HEK293 (cell line): ENCODE measurements around the gene CD5L.

ENCODE experiments used
- CTCF ChIA-PET: fragments of 350-600 bp; formaldehyde crosslinking; extraction: SDS; loops from one replicate; lab custom pipeline; 2021; ENCODE audit warnings: antibody characterized with exemption; lab: Yijun Ruan, JAX
- POLR2A ChIA-PET: fragments of 300-600 bp; formaldehyde crosslinking; extraction: SDS; loops from one replicate; lab custom pipeline; 2020; ENCODE audit warnings: antibody characterized with exemption, inconsistent platforms; lab: Yijun Ruan, JAX
- H3K27ac ChIP-seq: fragments of 200-500 bp; sonication (Bioruptor generic); 2 replicates; pipeline ENCODE4 v1.5.1; 2014; ENCODE audit warnings: low read depth, low read length, control low read depth, inconsistent platforms; ENCODE audit errors: extremely low read depth
- H3K36me3 ChIP-seq, 2 experiments: fragments of 200-500 bp in 1 of 2; sonication (Bioruptor generic) in 1 of 2; 1 replicate in 1 of 2; 2 replicates in 1 of 2; pipeline ENCODE4 v1.5.1; 2014 to 2017; ENCODE audit warnings: inconsistent platforms in 2 of 2, low read length in 2 of 2; ENCODE audit not compliant: control insufficient read depth in 2 of 2, insufficient read depth in 1 of 2
- H3K4me1 ChIP-seq: fragments of 200-500 bp; sonication (Bioruptor generic); 2 replicates; pipeline ENCODE4 v1.5.1; 2014; ENCODE audit warnings: mild to moderate bottlenecking, low read length, inconsistent platforms; ENCODE audit not compliant: control insufficient read depth, insufficient read depth
- H3K4me3 ChIP-seq: 2 replicates; pipeline ENCODE4 v1.5.1; 2011; ENCODE audit warnings: low read depth, mild to moderate bottlenecking, control low read depth, low read length, moderate library complexity
- H3K9me3 ChIP-seq: fragments of 200-500 bp; sonication (Bioruptor generic); 2 replicates; pipeline ENCODE4 v1.5.1; 2014; ENCODE audit warnings: low read depth, low read length, inconsistent platforms; ENCODE audit not compliant: control insufficient read depth, insufficient read depth
- BCL11B ChIP-seq: fragments of 450-650 bp; formaldehyde crosslinking; IDR thresholded peaks from 2 replicates; pipeline ENCODE4 v1.5.1; 2016; ENCODE audit warnings: low read depth, missing biosample characterization, missing genetic modification characterization
- EGR2 ChIP-seq: fragments of 450-650 bp; formaldehyde crosslinking; IDR thresholded peaks from 2 replicates; pipeline ENCODE4 v1.5.1; 2016; ENCODE audit warnings: low read depth, missing biosample characterization, missing genetic modification characterization
- GLIS2 ChIP-seq: fragments of 450-650 bp; formaldehyde crosslinking; IDR thresholded peaks from 2 replicates; pipeline ENCODE4 v1.5.1; 2016; ENCODE audit warnings: missing biosample characterization, missing genetic modification characterization
- HOXA7 ChIP-seq: sonication (generic); formaldehyde crosslinking; IDR thresholded peaks from 2 replicates; pipeline ENCODE4 v1.8.1; 2022; ENCODE audit warnings: missing genetic modification reagents, borderline replicate concordance
- HOXD13 ChIP-seq: sonication (generic); formaldehyde crosslinking; IDR thresholded peaks from 2 replicates; pipeline ENCODE4 v1.8.0; 2022; ENCODE audit warnings: missing genetic modification reagents, borderline replicate concordance
- IKZF3 ChIP-seq: fragments of 450-650 bp; IDR thresholded peaks from 2 replicates; pipeline ENCODE4 v1.5.0; 2018; ENCODE audit warnings: missing biosample characterization, mild to moderate bottlenecking, missing genetic modification characterization, moderate library complexity
- KLF9 ChIP-seq: fragments of 450-650 bp; formaldehyde crosslinking; IDR thresholded peaks from 2 replicates; pipeline ENCODE4 v1.5.1; 2016; ENCODE audit warnings: missing biosample characterization, missing genetic modification characterization, low read depth
- OVOL3 ChIP-seq: fragments of 450-650 bp; formaldehyde crosslinking; IDR thresholded peaks from 2 replicates; pipeline ENCODE4 v1.5.1; 2016; ENCODE audit warnings: missing biosample characterization, missing genetic modification characterization
- SETDB1 ChIP-seq: IDR thresholded peaks from one replicate; pipeline ENCODE4 v1.6.1; 2017; ENCODE audit warnings: mild to moderate bottlenecking, low read length, moderate library complexity, mixed read lengths; ENCODE audit not compliant: insufficient read length
- SP7 ChIP-seq: fragments of 450-650 bp; formaldehyde crosslinking; IDR thresholded peaks from 2 replicates; pipeline ENCODE4 v1.5.1; 2016; ENCODE audit warnings: missing biosample characterization, missing genetic modification characterization
- ZEB2 ChIP-seq: fragments of 450-650 bp; formaldehyde crosslinking; IDR thresholded peaks from 2 replicates; pipeline ENCODE4 v1.5.1; 2016; ENCODE audit warnings: missing biosample characterization, missing genetic modification characterization
- ZFP37 ChIP-seq: fragments of 450-650 bp; formaldehyde crosslinking; IDR thresholded peaks from 2 replicates; pipeline ENCODE4 v1.5.1; 2016; ENCODE audit warnings: missing biosample characterization, missing genetic modification characterization
- ZNF133 ChIP-seq: fragments of 450-650 bp; formaldehyde crosslinking; IDR thresholded peaks from 2 replicates; pipeline ENCODE4 v1.5.1; 2016; ENCODE audit warnings: missing biosample characterization, missing genetic modification characterization
- ZNF214 ChIP-seq: fragments of 450-650 bp; formaldehyde crosslinking; IDR thresholded peaks from 2 replicates; pipeline ENCODE4 v1.5.1; 2017; ENCODE audit warnings: missing biosample characterization, mild to moderate bottlenecking, missing genetic modification characterization, borderline replicate concordance
- ZNF248 ChIP-seq: fragments of 450-650 bp; formaldehyde crosslinking; IDR thresholded peaks from 2 replicates; pipeline ENCODE4 v1.5.1; 2017; ENCODE audit warnings: missing biosample characterization, missing genetic modification characterization
- ZNF324 ChIP-seq: fragments of 450-650 bp; formaldehyde crosslinking; IDR thresholded peaks from 2 replicates; pipeline ENCODE4 v1.5.1; 2016; ENCODE audit warnings: missing biosample characterization, missing genetic modification characterization
- ZNF433 ChIP-seq: fragments of 450-650 bp; formaldehyde crosslinking; IDR thresholded peaks from 2 replicates; pipeline ENCODE4 v1.5.1; 2016; ENCODE audit warnings: missing biosample characterization, missing genetic modification characterization, low read depth
- ZNF473 ChIP-seq: fragments of 450-650 bp; formaldehyde crosslinking; IDR thresholded peaks from 2 replicates; pipeline ENCODE4 v1.5.1; 2017; ENCODE audit warnings: missing biosample characterization, missing genetic modification characterization
- ZNF600 ChIP-seq: fragments of 450-650 bp; formaldehyde crosslinking; IDR thresholded peaks from 2 replicates; pipeline ENCODE4 v1.5.1; 2016; ENCODE audit warnings: missing biosample characterization, missing genetic modification characterization
- ZNF747 ChIP-seq: fragments of 450-650 bp; formaldehyde crosslinking; IDR thresholded peaks from 2 replicates; pipeline ENCODE4 v1.5.1; 2016; ENCODE audit warnings: missing biosample characterization, missing genetic modification characterization
- ZNF776 ChIP-seq: fragments of 450-650 bp; formaldehyde crosslinking; IDR thresholded peaks from 2 replicates; pipeline ENCODE4 v1.5.0; 2017; ENCODE audit warnings: missing biosample characterization, missing genetic modification characterization, borderline replicate concordance
- ZNF843 ChIP-seq: fragments of 450-650 bp; formaldehyde crosslinking; IDR thresholded peaks from 2 replicates; pipeline ENCODE4 v1.5.1; 2016; ENCODE audit warnings: missing biosample characterization, missing genetic modification characterization
- ZSCAN23 ChIP-seq: fragments of 450-650 bp; formaldehyde crosslinking; IDR thresholded peaks from 2 replicates; pipeline ENCODE4 v1.5.1; 2016; ENCODE audit warnings: missing biosample characterization, missing genetic modification characterization
- TF ChIP-seq, protein P1 (sequence below): fragments of 450-650 bp; formaldehyde crosslinking; IDR thresholded peaks from 2 replicates; pipeline ENCODE4 v1.5.1; 2017; ENCODE audit warnings: missing biosample characterization, missing genetic modification characterization
- TF ChIP-seq, protein P2 (sequence below): fragments of 450-650 bp; formaldehyde crosslinking; IDR thresholded peaks from 2 replicates; pipeline ENCODE4 v1.5.1; 2016; ENCODE audit warnings: missing biosample characterization, missing genetic modification characterization
- TF ChIP-seq, protein P3 (sequence below): fragments of 450-650 bp; formaldehyde crosslinking; IDR thresholded peaks from 2 replicates; pipeline ENCODE4 v1.5.1; 2016; ENCODE audit warnings: missing biosample characterization, missing genetic modification characterization
- TF ChIP-seq, protein P4 (sequence below): fragments of 450-650 bp; formaldehyde crosslinking; IDR thresholded peaks from 2 replicates; pipeline ENCODE4; 2016; ENCODE audit warnings: missing biosample characterization, missing genetic modification characterization

The CD5L gene

DNA sequence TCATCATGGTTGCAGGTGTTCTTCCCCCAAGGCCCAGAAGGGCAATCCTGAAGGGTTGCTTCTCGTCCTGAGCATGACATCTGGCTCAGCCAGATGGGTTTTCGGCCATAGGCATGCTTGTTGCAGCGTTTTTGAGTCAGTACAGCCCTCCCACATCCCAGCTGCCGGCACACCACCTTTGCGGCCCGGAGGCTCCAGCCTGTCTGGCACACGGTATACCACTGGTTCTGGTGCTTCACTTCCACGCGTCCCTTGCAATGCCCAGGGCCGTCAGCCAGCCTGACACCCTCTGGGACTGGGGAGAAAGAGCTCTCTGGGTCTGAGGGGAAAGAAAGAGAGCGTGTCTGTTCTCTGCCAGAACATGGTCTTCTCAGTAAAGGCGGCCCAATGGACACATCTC lies 7.2 kb downstream of the CD5L start (continued):
- TF ChIP-seq, protein P1, sequence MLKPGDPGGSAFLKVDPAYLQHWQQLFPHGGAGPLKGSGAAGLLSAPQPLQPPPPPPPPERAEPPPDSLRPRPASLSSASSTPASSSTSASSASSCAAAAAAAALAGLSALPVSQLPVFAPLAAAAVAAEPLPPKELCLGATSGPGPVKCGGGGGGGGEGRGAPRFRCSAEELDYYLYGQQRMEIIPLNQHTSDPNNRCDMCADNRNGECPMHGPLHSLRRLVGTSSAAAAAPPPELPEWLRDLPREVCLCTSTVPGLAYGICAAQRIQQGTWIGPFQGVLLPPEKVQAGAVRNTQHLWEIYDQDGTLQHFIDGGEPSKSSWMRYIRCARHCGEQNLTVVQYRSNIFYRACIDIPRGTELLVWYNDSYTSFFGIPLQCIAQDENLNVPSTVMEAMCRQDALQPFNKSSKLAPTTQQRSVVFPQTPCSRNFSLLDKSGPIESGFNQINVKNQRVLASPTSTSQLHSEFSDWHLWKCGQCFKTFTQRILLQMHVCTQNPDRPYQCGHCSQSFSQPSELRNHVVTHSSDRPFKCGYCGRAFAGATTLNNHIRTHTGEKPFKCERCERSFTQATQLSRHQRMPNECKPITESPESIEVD (tag by site-specific recombination), result no peak

DNA sequence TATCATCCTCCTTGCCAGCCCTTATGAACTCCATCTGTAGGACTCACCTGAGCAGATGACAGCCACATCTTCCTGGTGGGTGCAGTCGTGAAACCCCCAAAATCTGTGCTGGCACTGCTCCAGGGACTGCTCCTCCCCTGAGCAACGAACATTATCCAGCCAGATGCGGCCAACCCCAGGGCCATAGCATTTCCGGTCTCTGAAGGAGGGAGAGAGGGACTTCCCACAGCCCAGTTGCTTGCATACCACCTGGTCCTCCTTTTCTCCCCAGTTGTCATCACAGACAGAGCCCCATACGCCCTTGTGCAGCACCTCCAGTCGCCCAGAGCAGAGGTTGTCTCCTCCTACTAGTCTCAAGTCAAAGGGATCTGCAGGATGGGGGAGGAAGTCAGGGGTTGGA lies 8.5 kb downstream of the CD5L start:
- CTCF ChIA-PET, result no interaction called here
- POLR2A ChIA-PET, result no interaction called here
- Histone ChIP-seq H3K4me1 (no peaks in the 10 kb centered on the region), H3K4me3 (no peak overlapping the region), H3K36me3 (no peaks in the 10 kb centered on the region), H3K27ac (no peak overlapping the region), H3K9me3 (no peaks in the 10 kb centered on the region)
- TF ChIP-seq ZNF324 (tag by site-specific recombination) (no peak), ZEB2 (tag by site-specific recombination) (no peak), SP7 (tag by site-specific recombination) (no peak), ZNF776 (tag by site-specific recombination) (no peak), ZNF747 (no peak), HOXD13 (no peak), ZNF433 (tag by site-specific recombination) (no peak), ZNF133 (tag by site-specific recombination) (no peak), ZNF843 (no peak), GLIS2 (no peak), ZNF214 (tag by site-specific recombination) (no peak), ZNF600 (tag by site-specific recombination) (no peak), HOXA7 (CRISPR knock-in tag) (no peak), EGR2 (tag by site-specific recombination) (no peak), ZFP37 (tag by site-specific recombination) (no peak), SETDB1 (no peak), ZSCAN23 (tag by site-specific recombination) (no peak)
- TF ChIP-seq, protein P2, sequence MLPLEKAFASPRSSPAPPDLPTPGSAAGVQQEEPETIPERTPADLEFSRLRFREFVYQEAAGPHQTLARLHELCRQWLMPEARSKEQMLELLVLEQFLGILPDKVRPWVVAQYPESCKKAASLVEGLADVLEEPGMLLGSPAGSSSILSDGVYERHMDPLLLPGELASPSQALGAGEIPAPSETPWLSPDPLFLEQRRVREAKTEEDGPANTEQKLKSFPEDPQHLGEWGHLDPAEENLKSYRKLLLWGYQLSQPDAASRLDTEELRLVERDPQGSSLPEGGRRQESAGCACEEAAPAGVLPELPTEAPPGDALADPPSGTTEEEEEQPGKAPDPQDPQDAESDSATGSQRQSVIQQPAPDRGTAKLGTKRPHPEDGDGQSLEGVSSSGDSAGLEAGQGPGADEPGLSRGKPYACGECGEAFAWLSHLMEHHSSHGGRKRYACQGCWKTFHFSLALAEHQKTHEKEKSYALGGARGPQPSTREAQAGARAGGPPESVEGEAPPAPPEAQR (tag by site-specific recombination), result no peak
- TF ChIP-seq, protein P3, sequence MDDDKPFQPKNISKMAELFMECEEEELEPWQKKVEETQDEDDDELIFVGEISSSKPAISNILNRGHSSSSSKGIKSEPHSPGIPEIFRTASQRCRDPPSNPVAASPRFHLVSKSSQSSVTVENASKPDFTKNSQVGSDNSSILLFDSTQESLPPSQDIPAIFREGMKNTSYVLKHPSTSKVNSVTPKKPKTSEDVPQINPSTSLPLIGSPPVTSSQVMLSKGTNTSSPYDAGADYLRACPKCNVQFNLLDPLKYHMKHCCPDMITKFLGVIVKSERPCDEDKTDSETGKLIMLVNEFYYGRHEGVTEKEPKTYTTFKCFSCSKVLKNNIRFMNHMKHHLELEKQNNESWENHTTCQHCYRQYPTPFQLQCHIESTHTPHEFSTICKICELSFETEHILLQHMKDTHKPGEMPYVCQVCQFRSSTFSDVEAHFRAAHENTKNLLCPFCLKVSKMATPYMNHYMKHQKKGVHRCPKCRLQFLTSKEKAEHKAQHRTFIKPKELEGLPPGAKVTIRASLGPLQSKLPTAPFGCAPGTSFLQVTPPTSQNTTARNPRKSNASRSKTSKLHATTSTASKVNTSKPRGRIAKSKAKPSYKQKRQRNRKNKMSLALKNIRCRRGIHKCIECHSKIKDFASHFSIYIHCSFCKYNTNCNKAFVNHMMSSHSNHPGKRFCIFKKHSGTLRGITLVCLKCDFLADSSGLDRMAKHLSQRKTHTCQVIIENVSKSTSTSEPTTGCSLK (tag by site-specific recombination), result no peak

DNA sequence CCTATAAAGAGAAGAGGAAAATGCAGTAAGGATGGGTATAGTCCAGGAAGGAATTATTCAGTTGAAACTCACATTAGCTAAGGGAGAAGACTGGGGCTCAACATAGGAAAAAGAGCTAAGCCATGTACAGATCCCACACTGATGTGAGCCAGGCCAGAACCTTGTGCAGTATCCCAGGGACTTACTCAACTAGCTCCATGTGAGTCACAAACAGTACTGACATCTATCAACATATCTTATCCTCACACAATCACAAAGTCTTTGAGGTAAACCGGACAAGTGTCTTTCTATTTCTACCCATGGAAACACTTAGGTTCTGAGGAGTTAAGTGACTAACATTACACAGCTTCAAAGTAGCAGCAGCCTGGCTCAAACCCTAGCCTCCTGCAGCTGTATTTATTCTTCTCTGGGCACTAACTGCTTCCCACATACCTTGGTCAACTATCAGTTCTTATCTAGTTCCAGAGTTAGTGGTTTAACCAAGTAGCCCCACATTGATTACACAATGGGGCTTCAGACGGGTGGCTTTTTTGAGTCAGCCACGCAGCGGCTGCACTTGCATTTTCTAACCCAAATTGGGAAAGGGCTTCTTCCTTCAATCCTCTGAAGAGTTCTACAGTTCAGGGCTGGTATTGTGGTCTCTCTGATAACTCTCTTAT lies 9.5 kb downstream of the CD5L start:
- H3K36me3 ChIP-seq, result no peaks in the 10 kb centered on the region
- CTCF ChIA-PET, result interaction anchor here (0.5 kb wide), 1 partner anchor 1615 kb away, joined by 3 read pairs; no protein-coding TSS in a partner anchor
- POLR2A ChIA-PET, result no interaction called here
- no peak overlapping the region for H3K4me3 ChIP-seq
- no peaks in the 10 kb centered on the region for H3K9me3 ChIP-seq
- H3K4me1 ChIP-seq, result no peaks in the 10 kb centered on the region
- no peak overlapping the region for H3K27ac ChIP-seq
- no peak for TF ChIP-seq OVOL3 (tag by site-specific recombination)
- TF ChIP-seq BCL11B (tag by site-specific recombination), result no peak
- TF ChIP-seq GLIS2, result no peak
- TF ChIP-seq KLF9 (tag by site-specific recombination), result no peak
- TF ChIP-seq, protein P4, sequence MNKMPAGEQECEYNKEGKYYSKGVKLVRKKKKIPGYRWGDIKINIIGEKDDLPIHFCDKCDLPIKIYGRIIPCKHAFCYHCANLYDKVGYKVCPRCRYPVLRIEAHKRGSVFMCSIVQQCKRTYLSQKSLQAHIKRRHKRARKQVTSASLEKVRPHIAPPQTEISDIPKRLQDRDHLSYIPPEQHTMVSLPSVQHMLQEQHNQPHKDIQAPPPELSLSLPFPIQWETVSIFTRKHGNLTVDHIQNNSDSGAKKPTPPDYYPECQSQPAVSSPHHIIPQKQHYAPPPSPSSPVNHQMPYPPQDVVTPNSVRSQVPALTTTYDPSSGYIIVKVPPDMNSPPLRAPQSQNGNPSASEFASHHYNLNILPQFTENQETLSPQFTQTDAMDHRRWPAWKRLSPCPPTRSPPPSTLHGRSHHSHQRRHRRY (tag by site-specific recombination), result no peak
- TF ChIP-seq, protein P1 (tag by site-specific recombination), result no peak
- no peak for TF ChIP-seq ZNF248 (tag by site-specific recombination)
- TF ChIP-seq ZNF473 (tag by site-specific recombination), result no peak
- no peak for TF ChIP-seq IKZF3 (tag by site-specific recombination)
